ENCODE results near the gene NAALADL2.
A peak's percentile ranks its signal among the peaks of the same experiment; 100 is the strongest.

The NAALADL2 gene

DNA sequence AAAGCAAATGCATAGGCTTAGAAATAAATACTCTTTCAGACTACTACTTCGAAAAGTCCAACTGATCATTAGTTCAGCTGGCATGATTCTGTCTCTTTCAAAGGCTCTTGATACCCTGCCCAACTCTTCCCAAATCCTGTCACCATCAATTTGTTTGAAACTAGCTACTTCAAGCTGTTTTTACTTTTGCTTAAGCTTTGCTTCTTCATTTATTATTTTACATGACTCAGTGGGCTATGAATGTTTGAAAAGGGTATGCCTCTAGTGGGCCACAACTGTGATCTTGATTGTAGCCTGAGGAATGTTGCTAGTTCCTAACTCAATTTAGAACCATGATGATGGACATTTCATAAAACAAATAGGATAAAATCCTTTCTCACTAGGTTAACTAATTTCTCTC lies 340.8 kb downstream of the NAALADL2 start:
- DNase-seq = no peak

DNA sequence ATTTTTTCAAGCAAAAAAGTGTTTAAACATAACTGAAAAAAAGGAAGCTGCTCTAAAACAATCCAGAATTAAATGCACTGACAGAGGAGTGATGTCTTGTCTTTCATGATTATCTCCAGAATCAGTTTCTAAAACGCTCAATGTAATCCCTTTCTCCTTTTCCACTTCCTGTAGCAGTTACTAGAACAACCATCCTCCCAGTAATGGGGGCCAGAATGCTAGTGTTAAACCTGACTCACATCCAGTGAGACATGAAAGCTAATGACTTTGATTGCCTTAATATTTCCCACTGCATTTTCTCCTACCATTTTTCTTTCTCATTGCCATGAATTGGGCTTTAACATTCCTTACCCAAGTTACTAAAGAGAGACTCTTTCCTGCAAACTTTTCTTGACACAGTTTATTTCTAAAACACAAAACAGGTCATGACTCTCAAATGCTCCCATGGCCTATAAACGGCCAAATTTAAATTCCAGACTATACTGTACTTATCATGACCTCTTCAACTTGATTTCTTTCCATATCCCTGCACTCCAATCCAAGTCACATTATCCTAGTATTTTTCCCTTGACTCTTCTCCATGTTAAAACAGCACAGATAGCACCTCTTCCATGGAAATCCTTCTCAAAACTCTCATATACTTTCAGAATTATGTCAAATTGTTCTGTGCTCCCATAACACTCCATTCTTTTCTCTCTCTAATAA lies 341.4 kb downstream of the NAALADL2 start:
- no peak for DNase-seq

- no peak for DNase-seq
These were observed 348.2 kb downstream of the NAALADL2 start for GRCh38 chr3:175207361-175207760.

- peak in 30 of 56 donors; percentile 1 to 73 (median 24) for DNase-seq
These were observed 349.2 kb downstream of the NAALADL2 start for GRCh38 chr3:175208326-175208725.

- DNase-seq = no peak
These were observed 352.3 kb downstream of the NAALADL2 start for GRCh38 chr3:175211466-175211865.

DNA sequence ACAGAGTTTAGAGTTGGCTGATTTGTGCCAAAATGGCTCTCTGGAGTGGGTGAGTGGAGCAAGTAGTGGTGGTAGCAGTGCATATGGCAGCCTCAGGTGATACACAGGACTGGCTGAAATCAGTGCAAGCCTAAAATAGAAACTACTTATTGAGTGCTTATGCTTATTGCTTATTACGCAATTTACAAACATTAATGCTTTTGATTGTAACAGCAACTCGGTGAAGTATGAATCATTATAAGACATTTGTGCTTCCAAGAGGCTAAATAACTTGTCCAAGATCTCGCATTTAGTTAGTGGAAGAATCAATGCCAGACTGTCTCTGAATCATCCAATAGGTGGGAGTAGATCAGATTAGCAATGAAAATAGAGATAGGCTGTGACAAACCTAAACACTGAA lies 353.8 kb downstream of the NAALADL2 start:
- no peak for DNase-seq

- DNase-seq = no peak
These were observed 355.1 kb downstream of the NAALADL2 start for GRCh38 chr3:175214216-175214615.

- no peak for DNase-seq
These were observed 356.7 kb downstream of the NAALADL2 start for GRCh38 chr3:175215833-175216232.

DNA sequence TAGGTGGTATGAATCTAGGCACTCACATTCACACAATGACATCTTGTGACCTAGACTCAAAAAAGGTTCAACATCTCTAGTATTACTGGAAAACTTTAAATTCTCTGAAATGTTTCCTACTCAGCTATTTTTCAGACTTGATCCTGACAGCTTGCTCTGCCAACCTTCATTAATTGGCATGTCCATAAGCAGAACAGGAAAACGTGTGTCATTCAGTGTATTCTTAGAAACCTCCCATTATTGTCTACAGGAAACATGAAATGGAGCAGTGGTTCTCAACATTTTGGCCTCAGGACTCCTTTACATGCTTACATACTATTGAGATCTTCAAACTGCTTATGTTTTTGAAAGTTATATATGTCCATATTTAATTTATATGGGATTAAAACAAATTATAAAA lies 363.2 kb downstream of the NAALADL2 start:
- DNase-seq = no peak

DNA sequence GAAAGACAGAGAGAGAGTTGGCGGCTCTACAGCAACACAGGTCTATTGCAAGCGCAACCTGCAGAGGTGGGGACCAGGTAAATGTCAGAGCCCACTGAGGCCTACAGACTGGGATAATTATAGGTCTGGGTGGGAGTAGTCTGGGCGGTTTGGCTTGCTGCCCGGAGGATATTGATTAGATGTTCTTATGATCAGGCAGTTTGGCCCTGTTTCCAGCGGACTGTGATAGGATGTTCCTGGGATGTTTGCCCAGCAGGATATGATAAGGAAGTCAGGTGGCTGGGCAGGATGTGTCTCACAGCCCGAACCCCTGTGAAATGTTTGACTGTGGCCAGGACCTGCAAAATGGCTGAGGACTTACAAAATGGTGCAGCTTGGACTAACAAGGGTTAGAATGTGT lies 364.9 kb downstream of the NAALADL2 start:
- DNase-seq = no peak

- no peak for DNase-seq
These were observed 367.3 kb downstream of the NAALADL2 start for GRCh38 chr3:175226444-175226843.

DNA sequence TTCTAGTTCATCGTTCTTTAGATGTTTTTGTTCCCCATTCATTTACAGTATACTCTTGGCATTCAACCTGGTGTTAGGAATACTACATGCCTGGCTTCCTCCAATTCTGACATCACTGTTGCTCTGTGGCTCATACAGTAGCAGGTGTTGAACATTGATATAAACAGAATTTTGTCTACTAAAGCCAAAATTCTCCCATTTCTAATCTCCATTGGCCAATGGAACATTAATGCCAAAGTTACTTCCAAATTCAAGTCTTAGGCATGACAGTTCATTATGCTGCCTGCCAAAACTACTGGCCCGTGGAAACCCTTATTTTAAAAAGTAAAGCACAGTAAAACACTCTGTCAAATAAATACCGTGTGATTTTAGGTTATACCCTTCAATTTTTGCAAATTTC lies 368.0 kb downstream of the NAALADL2 start:
- DNase-seq = no peak

- DNase-seq = no peak
These were observed 375.1 kb downstream of the NAALADL2 start for GRCh38 chr3:175233957-175234940.

- no peak for DNase-seq
These were observed 379.7 kb downstream of the NAALADL2 start for GRCh38 chr3:175238801-175239200.

DNA sequence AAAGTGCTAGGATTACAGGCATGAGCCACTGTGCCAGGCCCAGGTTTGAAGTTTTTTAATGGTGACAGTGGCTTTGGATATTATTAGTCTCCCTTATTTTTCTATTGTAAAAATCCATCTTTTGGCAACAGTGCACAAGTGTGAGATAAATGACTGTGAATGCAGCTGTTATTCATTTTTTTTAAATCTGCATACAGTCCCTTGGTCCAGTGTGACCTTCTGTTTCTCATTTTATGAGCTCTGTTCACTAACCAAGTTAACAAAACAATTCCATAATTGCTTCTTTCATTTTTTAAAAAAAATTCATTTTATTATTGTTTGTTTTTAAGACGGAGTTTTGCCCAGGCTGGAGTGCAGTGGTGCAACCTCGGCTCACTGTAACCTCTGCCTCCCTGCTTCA lies 381.8 kb downstream of the NAALADL2 start:
- no peak for DNase-seq

- no peak for DNase-seq
These were observed 383.1 kb downstream of the NAALADL2 start for GRCh38 chr3:175242243-175242642.

DNA sequence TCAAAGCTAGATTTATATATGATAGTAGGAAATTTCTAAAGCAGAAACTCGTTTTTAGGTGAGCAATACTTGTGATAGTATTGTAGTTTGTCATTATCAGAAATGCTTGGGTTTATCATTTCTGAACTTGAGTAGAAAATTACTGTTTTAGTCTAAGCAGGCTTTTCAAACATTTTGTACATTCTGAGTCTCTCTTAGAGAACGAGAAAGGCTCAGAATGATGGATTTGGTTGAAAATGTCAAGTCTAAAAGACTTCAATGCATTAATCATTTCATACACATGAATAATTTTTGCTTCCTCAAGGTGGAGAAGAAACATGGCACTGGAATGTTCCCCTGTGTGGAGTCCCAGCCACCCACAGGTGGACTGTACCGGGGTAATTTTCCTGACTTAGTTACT lies 387.1 kb downstream of the NAALADL2 start:
- DNase-seq = no peak

GRCh38 chr3:175246766-175247165 lies 387.6 kb downstream of the NAALADL2 start:
- DNase-seq = no peak

- DNase-seq = no peak
These were observed 388.5 kb downstream of the NAALADL2 start for GRCh38 chr3:175247629-175248028.

GRCh38 chr3:175248832-175249231 lies 389.7 kb downstream of the NAALADL2 start:
- DNase-seq = no peak

DNA sequence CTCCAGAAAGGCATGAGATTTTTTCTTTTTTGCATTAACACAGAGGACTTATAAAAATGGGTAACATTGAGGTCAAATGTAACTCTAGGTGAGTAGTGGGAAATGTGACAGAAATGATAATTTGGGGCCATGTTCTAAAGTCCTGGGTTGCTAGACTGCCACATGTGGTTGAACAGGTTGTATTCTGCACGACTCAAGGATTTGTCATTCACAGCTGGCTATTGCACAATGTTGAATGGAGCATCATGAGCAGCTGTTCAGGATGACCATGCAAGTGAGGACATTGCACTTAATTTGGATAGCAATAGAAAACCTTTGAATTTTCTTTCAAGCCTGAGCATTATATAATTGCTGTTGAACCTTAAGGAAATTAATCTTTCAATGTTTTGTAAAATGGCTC lies 396.6 kb downstream of the NAALADL2 start:
- DNase-seq = no peak

DNA sequence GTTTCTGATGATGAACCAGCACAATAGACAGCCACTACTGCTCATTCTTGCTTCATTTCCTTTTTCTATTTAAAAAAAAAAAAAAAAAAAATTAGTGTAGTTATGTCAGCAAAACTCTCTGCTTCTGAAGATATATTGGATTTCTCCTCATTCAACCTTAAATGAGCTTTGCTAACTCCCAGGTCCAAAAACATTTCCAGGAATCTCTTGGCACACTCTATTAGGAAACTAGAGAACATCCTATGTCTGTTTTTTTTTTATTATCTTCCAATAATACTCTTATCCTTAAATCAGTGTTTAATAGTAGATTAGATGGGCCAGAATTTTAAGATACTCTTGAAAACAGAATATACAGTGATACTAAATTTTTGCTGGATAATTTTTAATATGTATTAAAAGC lies 398.0 kb downstream of the NAALADL2 start:
- no peak for DNase-seq

DNA sequence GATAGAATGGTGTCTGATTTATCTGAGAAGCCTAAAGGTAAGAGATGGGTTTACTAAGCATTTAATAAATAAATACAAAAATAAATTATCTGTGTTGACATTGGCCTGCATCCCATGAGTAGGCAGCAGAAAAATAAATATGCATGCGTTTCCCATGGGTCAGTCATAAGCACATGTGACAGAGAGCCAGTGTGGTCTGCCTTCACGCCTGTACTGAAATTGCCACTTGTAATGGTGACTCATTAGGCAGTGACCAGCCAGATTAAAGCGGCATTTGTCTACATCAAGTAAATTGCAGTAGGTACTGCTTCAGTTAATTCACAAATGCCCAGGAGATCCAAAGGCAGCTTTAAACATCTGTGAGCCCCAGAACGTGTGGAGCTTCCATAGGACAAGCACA lies 399.6 kb downstream of the NAALADL2 start:
- DNase-seq = no peak

All from amygdala (tissue), 56 donors.